ENCODE results near the gene ROCK2.

GRCh38 chr2:11163439-11164317 lies 180.8 kb downstream of the ROCK2 start:
- TF ChIP-seq CTCF (IDR thresholded peaks at IDR 0.05) (no peak), POLR2A (IDR thresholded peaks at IDR 0.05) (no peak), EP300 (IDR thresholded peaks at IDR 0.05) (no peak), POLR2AphosphoS5 (IDR thresholded peaks at IDR 0.05) (no peak)

Data from sigmoid colon (tissue), 4 donors.